ENCODE measurements around the gene AGBL1.

GRCh38 chr15:86136861-86137260 lies 57.2 kb downstream of the AGBL1 start:
- no peak for TF ChIP-seq CTCF (IDR thresholded peaks at IDR 0.05)
- no peak for TF ChIP-seq POLR2A (IDR thresholded peaks at IDR 0.05)
